ENCODE results near the gene ZSCAN5B. TPM values are rescaled to one million over a fixed set of nuclear protein-coding genes. Genes with fewer than 3 reads are reported as not detected.

The ZSCAN5B gene
- total and polyA plus RNA-seq, 2 of the 13 experiments (the other 11 are each of a cell fraction or from before 2014, with no cell fraction given), result not detected

- TF ChIP-seq, protein P1, sequence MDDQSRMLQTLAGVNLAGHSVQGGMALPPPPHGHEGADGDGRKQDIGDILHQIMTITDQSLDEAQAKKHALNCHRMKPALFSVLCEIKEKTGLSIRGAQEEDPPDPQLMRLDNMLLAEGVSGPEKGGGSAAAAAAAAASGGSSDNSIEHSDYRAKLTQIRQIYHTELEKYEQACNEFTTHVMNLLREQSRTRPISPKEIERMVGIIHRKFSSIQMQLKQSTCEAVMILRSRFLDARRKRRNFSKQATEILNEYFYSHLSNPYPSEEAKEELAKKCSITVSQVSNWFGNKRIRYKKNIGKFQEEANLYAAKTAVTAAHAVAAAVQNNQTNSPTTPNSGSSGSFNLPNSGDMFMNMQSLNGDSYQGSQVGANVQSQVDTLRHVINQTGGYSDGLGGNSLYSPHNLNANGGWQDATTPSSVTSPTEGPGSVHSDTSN (CRISPR knock-in tag; IDR thresholded peaks at IDR 0.05; ENCODE audit: borderline replicate concordance), result no peak
- TF ChIP-seq MEIS1 (CRISPR knock-in tag; IDR thresholded peaks at IDR 0.05; ENCODE audit: borderline replicate concordance), result no peak
- TF ChIP-seq, protein P2, sequence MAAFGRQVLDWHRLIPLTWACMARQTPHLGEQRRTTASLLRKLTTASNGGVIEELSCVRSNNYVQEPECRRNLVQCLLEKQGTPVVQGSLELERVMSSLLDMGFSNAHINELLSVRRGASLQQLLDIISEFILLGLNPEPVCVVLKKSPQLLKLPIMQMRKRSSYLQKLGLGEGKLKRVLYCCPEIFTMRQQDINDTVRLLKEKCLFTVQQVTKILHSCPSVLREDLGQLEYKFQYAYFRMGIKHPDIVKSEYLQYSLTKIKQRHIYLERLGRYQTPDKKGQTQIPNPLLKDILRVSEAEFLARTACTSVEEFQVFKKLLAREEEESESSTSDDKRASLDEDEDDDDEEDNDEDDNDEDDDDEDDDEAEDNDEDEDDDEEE (CRISPR knock-in tag; IDR thresholded peaks at IDR 0.05), result no peak
- no peak for TF ChIP-seq POLR2G (IDR thresholded peaks at IDR 0.05; ENCODE audit: low read depth, low read length)
- TF ChIP-seq CHD4 (IDR thresholded peaks at IDR 0.05; ENCODE audit: borderline replicate concordance, low read length), result no peak
- TF ChIP-seq, protein P3, sequence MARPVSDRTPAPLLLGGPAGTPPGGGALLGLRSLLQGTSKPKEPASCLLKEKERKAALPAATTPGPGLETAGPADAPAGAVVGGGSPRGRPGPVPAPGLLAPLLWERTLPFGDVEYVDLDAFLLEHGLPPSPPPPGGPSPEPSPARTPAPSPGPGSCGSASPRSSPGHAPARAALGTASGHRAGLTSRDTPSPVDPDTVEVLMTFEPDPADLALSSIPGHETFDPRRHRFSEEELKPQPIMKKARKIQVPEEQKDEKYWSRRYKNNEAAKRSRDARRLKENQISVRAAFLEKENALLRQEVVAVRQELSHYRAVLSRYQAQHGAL (CRISPR knock-in tag; IDR thresholded peaks at IDR 0.05; ENCODE audit: not compliant biosample characterization), result no peak
- TF ChIP-seq, protein P4, sequence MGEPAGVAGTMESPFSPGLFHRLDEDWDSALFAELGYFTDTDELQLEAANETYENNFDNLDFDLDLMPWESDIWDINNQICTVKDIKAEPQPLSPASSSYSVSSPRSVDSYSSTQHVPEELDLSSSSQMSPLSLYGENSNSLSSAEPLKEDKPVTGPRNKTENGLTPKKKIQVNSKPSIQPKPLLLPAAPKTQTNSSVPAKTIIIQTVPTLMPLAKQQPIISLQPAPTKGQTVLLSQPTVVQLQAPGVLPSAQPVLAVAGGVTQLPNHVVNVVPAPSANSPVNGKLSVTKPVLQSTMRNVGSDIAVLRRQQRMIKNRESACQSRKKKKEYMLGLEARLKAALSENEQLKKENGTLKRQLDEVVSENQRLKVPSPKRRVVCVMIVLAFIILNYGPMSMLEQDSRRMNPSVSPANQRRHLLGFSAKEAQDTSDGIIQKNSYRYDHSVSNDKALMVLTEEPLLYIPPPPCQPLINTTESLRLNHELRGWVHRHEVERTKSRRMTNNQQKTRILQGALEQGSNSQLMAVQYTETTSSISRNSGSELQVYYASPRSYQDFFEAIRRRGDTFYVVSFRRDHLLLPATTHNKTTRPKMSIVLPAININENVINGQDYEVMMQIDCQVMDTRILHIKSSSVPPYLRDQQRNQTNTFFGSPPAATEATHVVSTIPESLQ (CRISPR knock-in tag; conservative IDR thresholded peaks at IDR 0.05), result no peak
Observed at GRCh38 chr19:56218961-56219360, 21.4 kb upstream of the ZSCAN5B start (continued).
